ENCODE data around the gene CYP11A1.
A peak's percentile ranks its signal among the peaks of the same experiment; 100 is the strongest.

CYP11A1 gene

DNA sequence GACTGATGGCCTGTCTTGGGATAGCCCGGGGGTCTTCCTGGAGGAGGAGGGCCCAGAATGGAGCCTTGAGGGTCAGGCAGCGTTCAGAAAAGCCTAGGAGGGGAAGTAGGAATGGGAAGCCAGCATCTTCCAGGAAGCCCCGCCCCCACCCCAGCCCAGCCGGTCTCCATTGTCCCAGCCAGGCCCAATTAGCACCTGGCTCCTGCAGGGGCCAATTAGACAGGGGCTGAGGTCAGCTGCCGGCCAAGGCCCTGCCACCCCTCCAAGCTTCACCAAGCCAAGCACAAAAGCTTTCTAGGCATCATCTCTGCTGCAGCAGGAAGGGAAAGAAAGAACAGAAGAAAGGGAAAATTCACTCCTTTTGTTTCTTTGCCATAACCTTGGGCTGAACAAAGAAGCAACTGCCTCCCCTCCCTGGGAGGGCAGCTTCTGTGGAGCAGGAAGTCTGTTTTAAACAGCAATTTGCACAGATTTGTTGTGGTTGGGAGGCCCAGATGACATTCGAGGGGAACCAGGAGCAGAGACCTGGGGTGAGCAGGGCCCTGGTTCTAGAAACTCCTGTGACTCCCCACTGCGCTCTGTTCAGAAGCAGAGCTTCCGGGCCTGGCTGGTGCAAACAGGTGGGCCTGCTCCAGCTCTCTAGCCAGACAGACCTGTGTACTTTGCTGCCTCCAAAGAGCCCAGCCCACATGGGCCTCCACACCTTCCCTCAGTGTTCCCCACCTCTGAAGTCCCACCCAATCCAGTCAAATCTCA lies 47.7 kb downstream of the CYP11A1 start:
- DNase-seq, result no peak

DNA sequence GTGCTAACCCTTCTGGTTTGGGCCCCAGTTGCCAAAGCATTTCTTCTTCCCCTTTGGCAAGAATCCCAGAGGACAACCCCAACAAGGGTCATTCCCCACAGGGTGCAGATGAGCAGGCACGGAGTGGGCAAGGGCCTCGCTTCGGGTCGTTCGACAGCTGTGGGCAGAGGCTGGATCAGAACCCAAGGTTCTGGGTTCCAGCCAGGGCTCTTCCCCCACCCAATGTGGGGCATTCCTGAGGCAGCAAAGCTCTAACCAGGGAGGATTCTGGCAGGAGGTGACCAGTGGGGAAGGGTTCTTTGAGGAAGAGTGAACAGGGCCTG lies 48.3 kb downstream of the CYP11A1 start:
- DNase-seq, result no peak

DNA sequence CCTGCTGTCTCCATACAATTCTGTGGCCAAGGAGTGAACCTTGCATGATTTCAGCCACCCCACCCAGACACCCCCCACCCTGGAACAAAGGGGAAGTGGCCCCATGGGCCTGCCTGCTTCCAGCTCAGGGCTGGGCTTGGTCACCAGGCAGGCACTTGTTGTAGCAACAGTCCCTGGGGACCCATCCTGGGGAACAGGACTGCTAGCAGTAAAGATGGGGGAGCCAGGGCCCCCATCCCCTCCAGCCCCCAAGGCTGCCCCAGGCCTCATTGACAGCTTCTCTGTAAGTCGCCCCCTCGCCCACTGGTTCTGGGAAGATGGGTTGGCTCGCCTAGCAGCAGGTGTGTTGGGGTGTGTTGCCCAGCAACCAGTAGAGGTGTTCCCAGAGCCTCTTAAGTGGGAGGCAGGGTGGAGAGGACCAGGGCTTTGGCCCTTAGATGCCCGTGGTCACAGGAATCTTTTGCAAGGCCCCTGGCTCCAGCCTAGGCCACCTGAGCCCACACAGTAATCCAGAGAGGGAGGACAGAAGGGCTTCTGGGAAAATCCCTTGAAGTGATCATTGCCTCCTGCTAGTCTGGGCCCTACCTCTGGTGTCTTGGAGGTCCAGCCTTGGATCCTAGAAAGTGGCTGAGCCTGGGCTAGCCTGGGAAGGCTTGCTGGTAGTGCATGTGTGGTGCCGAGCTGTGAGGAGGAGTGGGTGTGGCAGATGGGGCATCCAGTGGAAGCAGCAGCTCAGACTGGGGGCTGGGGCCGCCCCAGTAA lies 48.9 kb downstream of the CYP11A1 start:
- DNase-seq, result no peak

DNA sequence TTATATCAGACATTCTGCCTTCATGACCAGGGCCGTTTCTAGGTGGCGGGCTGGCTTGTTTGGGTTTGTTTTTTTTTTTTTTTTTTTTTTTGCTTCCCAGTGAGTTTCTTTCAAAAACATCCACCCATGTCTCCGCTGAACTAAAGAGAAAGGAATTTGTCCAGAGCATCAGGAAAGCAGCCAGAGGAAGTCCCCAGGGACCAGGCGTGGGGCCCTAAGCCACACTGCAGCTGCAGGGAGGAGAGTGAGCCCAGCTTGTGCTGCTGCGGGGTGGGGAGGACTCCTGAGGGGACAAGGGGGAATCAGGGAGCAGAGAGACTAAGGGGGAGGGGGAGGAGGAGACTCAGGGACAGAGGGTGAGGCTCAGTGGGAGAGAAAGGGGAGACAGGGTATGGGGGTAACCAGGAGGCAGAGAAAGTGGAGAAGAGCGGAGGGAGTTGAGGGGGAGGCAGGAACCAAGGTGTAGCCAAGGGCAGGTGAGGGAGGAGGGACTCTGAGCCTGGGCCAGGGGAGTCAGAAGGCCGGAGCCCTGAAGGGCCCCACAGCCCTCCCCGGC lies 49.5 kb downstream of the CYP11A1 start:
- no peak for DNase-seq

DNA sequence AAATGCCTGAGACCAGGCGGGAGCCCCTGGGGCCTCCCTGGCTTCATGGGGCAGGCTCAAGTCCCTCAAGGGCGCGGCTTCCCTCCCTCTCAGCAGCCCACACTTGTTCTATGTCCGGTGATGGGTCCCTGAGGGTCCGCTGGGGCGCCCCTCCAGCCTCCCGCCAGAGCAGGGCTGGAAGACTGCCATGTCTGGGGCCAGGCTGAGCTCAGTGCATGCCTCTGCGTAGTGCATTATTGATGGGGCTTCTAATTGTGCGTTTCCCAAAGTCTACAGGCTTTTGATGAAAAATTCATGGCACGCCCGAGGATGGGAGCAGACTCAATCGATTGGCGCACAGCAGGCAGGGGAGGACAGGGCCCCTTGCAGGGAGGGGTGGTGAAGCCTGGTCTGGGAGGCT lies 51.3 kb downstream of the CYP11A1 start:
- no peak for DNase-seq

DNA sequence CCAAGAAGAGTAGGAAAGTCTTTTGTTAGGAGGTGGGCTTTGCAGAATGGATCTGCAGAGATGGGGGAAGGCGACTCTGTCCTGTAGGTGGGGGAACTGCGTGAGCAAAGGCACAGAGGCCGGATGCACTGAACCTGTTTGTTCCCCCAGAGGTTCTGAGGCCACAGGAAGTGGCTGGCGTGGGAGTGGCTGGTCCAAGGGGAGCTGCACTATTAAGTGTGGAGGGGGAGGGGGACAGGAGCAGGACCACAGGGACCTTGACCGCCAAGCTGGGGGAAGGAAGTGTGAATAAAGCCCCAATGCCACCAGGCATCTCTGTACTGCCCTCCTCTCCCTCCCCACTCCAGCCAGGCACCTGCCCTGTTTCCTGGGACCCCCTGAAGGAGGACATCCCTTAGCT lies 51.8 kb downstream of the CYP11A1 start:
- DNase-seq, result no peak

DNA sequence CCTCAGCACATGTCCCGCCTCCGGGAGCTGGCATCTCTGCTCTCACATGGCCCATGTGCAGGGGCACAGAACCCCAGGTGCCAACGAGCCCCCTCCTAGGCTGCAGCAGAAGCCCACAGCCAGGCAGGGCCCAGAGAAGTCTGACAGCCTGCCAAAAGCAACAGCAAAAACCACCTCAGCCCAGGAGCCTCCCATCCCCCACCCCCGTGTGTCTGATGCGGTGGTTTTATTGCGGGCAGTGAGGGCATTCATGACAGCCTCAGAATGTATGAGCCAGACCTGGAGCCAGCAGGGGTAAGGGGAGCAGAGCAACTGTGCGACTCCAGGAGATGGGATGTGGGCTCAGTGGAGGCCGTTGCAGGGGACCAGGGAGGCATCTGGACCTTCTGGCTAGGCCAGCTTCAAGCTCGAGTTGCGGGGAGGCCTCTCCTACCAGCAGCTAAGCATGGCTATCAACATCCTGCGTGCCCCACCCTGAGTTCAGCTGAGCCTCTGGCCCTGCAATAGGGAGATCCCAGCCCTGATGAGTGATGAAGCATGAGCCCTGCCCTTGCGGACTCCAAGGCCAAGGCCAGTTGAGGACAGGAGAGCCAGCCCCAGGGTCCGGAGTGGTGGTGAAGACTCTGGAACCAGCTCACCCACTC lies 52.5 kb downstream of the CYP11A1 start:
- DNase-seq, result peak; percentile 14

DNA sequence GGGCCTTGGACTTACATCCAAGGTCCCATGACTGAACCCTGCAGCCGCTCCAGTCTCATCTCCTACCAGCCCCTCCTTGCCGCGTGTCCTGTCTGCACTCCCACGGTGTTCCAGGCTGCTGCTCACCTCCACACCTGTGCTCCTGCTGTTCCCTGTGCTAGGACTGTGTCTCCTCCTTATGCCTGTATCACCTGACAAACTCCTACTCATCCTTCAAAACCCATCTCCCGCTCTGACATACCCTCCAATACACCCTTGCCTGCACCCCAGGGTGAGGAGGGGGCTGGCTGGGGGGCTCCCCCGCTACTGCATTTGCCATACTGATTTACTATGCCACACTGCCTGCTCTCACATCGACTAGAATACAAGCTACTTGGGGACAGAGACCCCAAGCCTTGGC lies 53.6 kb downstream of the CYP11A1 start:
- no peak for DNase-seq

DNA sequence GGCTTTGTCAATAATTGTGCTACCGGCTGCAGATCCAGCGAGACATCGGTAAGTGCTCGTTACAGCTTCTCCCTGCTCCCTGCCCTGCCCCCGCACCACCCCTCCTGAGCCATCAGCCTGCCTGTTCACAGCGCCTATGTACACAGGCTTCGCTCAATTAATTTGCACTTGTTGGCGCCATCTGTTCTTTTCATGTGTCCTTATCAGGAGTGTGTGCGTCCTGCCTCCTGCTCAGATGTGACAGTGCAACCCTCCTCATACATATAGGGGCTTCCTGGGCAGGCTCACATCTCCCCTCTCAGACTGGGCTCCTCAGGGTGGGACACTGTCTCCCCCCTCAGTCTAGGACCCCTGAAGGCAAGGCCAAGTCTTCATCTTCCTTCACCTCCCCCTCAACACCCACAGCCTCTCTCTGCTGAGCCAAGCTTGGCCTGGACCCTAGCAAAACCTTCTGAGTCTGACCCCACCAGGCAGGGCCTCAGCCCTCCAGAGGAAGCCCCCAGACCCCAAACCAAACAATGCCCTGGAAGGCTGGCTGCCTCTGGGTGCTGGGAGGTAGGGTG lies 54.9 kb downstream of the CYP11A1 start:
- DNase-seq, result no peak

DNA sequence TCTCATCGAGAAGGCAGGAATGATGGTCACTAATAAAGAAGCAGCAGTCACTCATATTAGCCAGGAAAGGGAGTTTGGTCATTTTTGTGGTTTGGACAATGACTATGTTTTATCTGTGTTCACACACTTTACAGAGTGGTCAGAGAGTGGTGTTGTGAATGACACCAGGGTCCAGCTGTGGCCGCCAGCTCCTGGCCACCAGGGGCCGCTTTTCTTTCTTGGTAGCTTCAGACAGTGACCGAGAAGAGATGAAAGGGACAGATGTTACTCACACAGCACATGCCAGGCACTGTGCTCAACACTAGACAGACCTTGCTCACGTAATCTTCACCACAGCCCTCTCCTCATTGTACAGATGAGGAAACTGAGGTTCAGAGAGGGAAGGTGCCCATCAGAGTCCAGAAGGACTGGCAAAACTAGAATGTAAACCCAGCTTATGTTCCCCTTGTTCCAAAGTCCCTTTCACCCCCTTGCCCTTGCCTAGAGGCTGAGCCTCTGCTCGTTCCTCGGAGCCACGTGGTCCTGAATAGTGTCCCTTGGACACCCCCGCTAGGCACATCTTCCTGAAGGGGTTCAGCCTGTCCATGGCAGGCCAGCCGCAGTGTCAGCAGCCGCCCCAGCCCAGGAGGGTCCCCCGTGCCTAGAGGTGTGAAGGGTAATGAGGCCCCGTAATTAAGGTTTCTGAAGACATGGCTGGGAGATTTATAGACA lies 55.6 kb downstream of the CYP11A1 start:
- DNase-seq, result no peak

DNA sequence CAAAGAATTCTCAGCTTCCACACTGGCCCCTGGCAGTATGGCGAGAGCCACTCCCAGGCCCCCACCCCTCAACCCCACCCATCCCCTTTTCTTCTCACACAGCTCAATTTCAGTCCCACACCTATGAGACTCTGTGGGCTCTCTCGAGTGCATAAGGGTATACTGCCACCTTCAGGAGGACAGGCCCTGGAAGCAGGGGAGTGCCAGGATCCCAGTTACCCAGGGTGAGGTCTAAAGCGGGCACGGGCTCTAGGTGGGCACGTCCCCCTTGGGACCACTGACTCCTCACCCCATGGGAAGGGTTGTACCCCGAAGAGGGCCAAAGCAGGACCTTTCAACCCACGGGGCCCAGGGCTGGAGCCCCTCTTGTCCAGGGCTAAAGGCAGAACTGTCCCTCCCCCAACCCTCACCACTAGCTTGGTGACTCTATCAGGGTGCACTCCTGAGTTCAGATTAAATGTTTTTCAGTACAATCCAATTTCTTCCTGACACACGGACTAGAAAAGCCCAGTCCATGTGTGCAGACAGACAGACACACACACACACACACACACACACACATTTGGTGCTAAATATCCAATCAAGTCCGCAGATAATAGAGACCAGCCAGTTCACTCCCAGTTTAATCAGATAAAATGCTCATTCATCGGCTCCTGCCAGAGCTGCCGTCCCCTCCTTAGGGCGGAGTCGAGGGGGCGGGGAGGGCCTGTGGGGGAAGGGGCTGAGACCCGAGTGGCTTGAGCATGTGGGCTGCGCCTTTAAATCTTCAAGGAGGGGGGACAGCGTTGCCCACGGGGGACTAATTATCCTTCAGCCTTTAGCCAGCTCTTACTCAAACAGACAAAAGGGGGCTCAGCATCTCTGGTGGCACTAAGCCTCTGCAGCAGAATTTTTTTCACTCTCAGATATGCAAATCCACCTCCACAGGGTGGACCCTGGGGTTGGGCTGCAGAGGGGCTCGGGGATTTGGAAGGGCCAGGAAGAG lies 59.3 kb downstream of the CYP11A1 start:
- DNase-seq, result peak; percentile 13

DNA sequence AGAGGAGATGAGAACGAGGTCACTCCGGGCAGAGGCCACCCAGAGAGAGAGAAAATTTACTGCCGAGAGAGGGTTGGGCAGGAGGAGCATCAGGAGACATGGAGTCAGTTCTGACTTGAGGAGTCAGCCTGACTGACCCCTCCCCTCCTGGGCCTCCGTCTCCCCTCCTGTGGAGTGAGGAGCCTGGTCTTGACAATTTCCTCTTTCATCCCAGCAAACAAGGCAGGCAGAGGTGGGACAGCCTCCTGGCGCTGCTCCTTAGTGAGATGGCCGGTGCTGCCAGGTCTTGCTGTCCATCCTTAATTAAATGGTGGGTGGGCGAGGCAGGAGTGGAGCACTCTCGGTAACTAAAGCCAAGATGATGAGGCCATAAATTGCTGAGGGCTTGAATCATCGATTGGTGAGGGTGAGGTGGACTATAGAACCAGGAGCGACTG lies 60.6 kb downstream of the CYP11A1 start:
- no peak for DNase-seq

DNA sequence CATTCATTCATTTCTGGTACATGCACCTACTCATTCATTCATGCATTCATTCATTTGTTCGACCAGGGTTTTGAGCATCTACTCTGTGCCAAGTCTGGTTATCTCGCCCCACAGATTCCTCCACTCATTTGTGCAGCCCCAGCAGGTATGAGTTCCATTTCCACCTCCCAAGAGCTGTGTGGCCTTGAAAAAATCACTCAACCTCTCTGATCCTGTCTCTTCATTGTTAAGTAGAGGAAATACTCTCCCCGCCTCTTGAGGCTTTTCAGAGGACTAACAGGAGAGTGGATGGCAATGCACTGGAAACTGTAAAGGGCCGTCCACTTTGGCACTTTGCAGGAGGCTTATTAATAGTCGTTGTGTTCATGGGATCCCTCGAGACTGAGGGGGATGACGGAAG lies 61.8 kb downstream of the CYP11A1 start:
- no peak for DNase-seq

DNA sequence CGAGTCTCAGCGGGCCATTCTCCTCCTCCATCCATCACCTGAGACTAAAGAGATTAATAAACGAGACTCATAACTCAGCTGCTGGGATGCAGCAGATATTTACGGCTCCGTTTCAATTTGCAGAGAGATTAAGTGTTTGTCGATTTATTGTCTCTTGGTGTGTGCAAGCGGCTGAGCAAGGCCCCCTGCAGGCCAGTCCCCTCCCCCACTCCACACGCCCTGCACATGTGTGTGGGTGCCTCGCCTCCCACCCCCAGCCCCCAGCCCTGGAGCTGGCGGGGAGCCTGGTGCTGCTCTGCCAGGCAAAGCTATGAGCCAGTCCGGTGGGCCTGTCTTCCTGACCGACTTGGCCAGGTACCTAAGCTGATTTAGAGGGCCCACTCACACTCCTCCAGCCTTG lies 63.0 kb downstream of the CYP11A1 start:
- no peak for DNase-seq

DNA sequence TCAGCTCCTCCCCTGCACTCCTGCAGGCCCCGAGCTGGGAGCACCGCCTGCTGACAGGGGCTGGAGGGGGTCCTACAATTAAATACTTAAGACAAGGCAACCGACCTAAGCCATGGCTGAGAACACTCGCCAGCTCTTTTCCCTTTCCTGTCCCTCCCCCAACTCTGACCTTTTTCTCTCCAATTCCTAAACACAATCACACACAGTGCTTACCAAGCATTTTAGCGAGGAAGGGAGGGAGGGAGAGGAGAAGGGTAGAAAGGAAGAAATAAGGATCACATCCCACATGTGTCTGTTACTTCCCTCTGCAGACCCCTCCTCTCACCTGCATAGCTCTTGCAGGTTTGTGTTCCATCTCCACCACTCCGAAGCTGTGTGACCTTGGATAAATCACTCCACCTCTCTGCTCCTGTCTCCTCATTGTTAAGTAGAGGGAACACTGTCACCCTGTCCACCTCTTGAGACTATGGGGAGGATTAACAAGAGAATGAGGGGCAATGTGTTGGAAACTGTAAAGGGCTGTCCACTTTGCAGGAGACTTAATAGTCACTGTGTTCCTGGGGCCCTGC lies 63.6 kb downstream of the CYP11A1 start:
- DNase-seq, result no peak

DNA sequence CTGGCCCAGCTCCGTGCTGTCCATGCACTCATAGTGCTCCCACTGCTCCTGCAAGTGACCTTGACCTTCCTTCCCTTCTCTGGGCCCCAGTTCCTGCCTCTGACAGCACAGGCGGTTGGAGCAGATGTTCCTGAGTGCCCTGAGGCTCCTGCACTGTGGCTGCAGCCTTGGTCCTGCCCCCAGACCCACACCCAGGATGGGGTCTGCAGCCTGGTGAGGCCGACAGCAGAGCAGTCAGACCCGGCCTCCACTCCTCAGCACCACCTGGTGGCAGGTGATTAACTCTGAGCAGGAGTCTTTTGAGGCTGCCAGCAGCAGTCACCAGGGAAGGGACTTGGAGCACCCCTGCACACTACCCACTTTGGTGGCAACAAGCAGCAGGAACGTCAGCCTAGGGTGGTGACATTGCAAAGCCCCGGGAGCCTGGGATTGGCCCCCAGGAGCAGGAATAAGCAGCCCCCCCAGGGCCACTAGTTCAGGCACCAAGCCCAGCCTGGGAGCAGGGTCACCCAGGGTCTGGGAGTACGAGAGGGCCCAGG lies 64.6 kb downstream of the CYP11A1 start:
- peak; percentile 33 for DNase-seq

DNA sequence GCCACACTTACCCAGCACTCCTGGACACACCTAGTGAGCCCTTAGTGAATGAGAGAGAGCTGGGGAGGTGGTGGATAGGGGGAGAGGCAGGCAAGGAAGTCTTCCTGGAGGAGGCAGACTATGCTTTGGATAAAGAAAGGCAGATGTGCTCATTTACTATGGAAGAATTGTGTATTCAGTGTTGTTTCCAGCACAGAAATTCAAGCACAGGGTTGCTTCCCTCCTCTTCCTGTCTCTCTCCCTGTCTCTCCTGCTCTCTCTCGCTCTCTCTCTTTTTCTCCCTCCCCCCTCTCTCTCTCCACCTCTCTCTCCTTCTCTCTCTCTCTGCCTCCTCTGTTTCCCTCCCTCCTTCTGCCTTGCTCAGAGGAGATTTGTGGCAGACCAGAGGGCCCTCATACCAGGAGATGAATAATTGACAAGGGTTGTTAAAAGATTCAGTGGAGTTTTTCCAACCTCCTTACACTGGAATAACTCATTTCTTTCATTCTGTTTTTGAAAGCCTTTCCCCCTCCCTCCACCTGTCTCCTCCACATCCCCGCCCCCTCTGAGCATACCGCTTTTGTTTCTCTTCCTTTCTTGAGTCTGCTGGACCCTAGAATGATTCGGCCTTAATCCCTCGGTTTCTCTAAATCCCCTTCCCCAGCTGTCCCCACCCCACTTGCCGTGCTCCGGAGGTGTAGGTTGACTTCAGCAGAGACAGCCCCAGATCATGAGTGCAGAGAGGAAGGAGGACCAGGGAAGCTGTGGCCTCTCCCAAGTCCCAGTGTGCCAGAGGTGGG lies 65.7 kb downstream of the CYP11A1 start:
- DNase-seq, result no peak

DNA sequence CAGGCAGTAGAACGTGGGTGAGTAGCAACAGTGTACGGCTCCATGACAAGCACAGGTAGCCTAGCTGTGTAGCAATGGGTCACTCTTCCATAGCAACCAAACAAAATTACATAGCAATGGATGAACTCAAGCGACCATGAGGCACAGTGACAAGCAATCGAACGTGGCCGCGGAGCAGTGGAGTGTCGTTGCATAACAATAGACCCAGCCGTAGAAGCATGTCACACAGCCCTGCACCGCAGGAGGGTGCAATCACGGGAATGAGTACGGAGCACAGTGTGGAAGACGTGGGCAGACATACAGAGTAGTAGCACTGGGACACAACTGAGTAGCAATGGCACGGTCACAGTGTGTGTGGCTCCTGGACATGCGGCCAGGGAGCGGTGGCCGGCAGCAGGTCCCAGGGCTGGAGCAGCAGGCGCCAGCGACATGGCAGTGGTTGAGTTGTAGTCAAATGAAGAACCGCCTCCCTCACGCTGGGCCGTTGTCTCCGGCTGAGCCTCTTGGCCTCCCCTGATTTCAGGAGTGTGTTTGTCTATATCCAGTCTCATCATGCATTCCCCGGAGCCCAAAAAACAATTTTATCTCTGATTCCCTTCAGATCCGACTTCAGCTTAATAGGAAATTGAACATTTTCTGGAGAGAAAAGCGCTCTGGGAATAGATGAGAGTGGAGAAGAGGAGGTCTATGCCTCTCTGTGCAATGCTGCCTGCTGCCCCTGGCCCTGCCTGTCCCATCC lies 67.2 kb downstream of the CYP11A1 start:
- DNase-seq, result no peak

DNA sequence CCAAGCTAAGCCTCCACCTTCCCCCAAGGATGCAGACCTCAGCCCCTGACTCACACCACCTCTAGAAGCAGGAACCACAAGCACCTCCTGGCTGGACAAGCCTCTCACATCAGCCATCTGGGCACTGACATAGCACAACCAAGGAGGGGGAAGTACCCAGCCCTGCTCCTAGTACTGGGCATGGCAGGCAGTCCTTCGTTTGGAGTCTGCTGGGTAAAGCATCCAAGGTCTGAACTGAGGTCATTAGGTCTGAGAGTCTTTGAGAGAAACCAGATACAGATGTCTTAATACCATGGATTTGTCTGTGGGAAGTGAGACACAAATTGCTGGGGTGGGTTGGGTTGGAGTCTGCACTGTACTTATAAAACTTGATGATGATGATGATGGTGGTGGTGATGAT lies 69.6 kb downstream of the CYP11A1 start:
- no peak for DNase-seq
